Activated CD4-positive, alpha-beta T cell treated with anti-CD3 and anti-CD28 coated beads, Interleukin-2, amount 50 U/mL, for 16 hours (primary cell): Measurements from ENCODE around the gene UBN1.

Experiments used
- DNase-seq: peaks from one replicate; pipeline ENCODE4 v3.0.0-alpha.2; 2020

Gene UBN1

GRCh38 chr16:4814542-4815173 is 32.6 kb upstream of the UBN1 start:
- no peak for DNase-seq

GRCh38 chr16:4820652-4821051 is 26.6 kb upstream of the UBN1 start:
- DNase-seq, result no peak

GRCh38 chr16:4825196-4825595 is 22.1 kb upstream of the UBN1 start:
- DNase-seq, result no peak

- no peak for DNase-seq
These were observed 20.8 kb upstream of the UBN1 start for GRCh38 chr16:4826526-4826925.

GRCh38 chr16:4826980-4827379 is 20.3 kb upstream of the UBN1 start:
- no peak for DNase-seq

- no peak for DNase-seq
These were observed 18.5 kb upstream of the UBN1 start for GRCh38 chr16:4828567-4829321.

- DNase-seq, result no peak
These were observed 16.9 kb upstream of the UBN1 start for GRCh38 chr16:4830408-4830807.

GRCh38 chr16:4831616-4832015 is 15.7 kb upstream of the UBN1 start:
- DNase-seq, result no peak

- no peak for DNase-seq
These were observed 14.5 kb upstream of the UBN1 start for GRCh38 chr16:4832698-4833343.

GRCh38 chr16:4833584-4833983 is 13.7 kb upstream of the UBN1 start:
- peak; percentile 10 for DNase-seq

- no peak for DNase-seq
These were observed 10.6 kb upstream of the UBN1 start for GRCh38 chr16:4836727-4837126.

GRCh38 chr16:4837733-4838501 is 9.4 kb upstream of the UBN1 start:
- no peak for DNase-seq

- no peak for DNase-seq
These were observed 7.3 kb upstream of the UBN1 start for GRCh38 chr16:4839942-4840341.

- no peak for DNase-seq
These were observed 6.3 kb upstream of the UBN1 start for GRCh38 chr16:4840984-4841383.

GRCh38 chr16:4846503-4846900 is 779 bp upstream of the UBN1 start:
- DNase-seq, result peak; percentile 33

- peak; percentile 49 for DNase-seq
These were observed 700 bp downstream of the UBN1 start for GRCh38 chr16:4847774-4848587.

GRCh38 chr16:4850211-4850610 is 2.9 kb downstream of the UBN1 start:
- DNase-seq, result no peak

- peak; percentile 3 for DNase-seq
These were observed 5.1 kb downstream of the UBN1 start for GRCh38 chr16:4852221-4852872.

- DNase-seq, result no peak
These were observed 8.1 kb downstream of the UBN1 start for GRCh38 chr16:4855371-4855770.

GRCh38 chr16:4855804-4856203 is 8.5 kb downstream of the UBN1 start:
- DNase-seq, result no peak

GRCh38 chr16:4859190-4859899 is 12.1 kb downstream of the UBN1 start:
- no peak for DNase-seq
